ENCODE data around the gene AFF2. TPM values are rescaled to one million over a fixed set of nuclear protein-coding genes. Genes with fewer than 3 reads are reported as not detected.
"Not testable (repeated sequence)": the region's sequence is repeated elsewhere in the genome, so short reads cannot be mapped to it uniquely, and the experiment has no call there.

AFF2 gene
- total RNA-seq, 1 donor from 2014 or later: 0.70 TPM

GRCh38 chrX:148658115-148658730, 157.8 kb downstream of the AFF2 start:
- H3K36me3 Mint-ChIP-seq (ENCODE audit: low read depth): no peaks in the 10 kb centered on the region
- no peak overlapping the region for H3K4me3 Mint-ChIP-seq
- DNase-seq: no peak
- H3K27ac Mint-ChIP-seq: no peak overlapping the region
- peaks cover 7% of the 10 kb centered on the region for H3K9me3 Mint-ChIP-seq
- no peaks in the 10 kb centered on the region for H3K27me3 Mint-ChIP-seq
- H3K4me1 Mint-ChIP-seq: no peaks in the 10 kb centered on the region
- intact Hi-C loops (cut with micrococcal nuclease): no loop called here

GRCh38 chrX:148659481-148659880, 159.1 kb downstream of the AFF2 start:
- Mint-ChIP-seq H3K9me3 (peaks cover 2% of the 10 kb centered on the region), H3K27ac (no peak overlapping the region)
- intact Hi-C loops (cut with micrococcal nuclease): no loop called here

DNA sequence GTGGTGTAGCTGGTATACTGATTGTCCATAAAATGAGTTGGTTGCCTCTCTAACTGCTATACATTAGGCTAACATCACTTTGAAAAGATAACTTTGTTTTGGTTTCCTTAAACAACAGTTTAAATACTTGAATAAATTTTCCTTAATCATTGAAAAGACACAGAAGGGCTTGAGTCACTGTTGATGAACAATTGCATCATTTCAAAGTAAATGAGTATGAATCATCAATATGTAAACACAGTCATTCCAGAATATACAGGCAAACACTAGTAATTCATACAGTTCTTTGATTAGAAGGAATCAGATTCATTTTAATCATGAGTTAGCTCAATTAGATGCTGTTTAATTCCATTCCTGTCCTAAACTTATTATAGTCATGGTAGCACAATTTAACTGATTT, 160.6 kb downstream of the AFF2 start:
- no peaks in the 10 kb centered on the region for H3K4me1 Mint-ChIP-seq
- no peak for DNase-seq
- no peak overlapping the region for H3K27ac Mint-ChIP-seq
- no peak overlapping the region for H3K4me3 Mint-ChIP-seq
- intact Hi-C loops (cut with micrococcal nuclease): no loop called here
- H3K36me3 Mint-ChIP-seq (ENCODE audit: low read depth): no peaks in the 10 kb centered on the region
- H3K9me3 Mint-ChIP-seq: no peaks in the 10 kb centered on the region
- H3K27me3 Mint-ChIP-seq: no peaks in the 10 kb centered on the region

More at GRCh38 chrX:148659481-148659880, 159.1 kb downstream of the AFF2 start:
- H3K36me3 Mint-ChIP-seq (ENCODE audit: low read depth): no peaks in the 10 kb centered on the region
- no peak overlapping the region for H3K4me3 Mint-ChIP-seq
- no peak for DNase-seq
- H3K4me1 Mint-ChIP-seq: no peaks in the 10 kb centered on the region
- H3K27me3 Mint-ChIP-seq: no peaks in the 10 kb centered on the region

- Mint-ChIP-seq H3K9me3 (no peaks in the 10 kb centered on the region), H3K36me3 (ENCODE audit: low read depth) (no peaks in the 10 kb centered on the region), H3K27me3 (no peaks in the 10 kb centered on the region), H3K27ac (no peak overlapping the region), H3K4me1 (no peaks in the 10 kb centered on the region), H3K4me3 (no peak overlapping the region)
- intact Hi-C loops (cut with micrococcal nuclease): no loop called here
- DNase-seq: no peak
These were observed 161.6 kb downstream of the AFF2 start for GRCh38 chrX:148662014-148662413.

DNA sequence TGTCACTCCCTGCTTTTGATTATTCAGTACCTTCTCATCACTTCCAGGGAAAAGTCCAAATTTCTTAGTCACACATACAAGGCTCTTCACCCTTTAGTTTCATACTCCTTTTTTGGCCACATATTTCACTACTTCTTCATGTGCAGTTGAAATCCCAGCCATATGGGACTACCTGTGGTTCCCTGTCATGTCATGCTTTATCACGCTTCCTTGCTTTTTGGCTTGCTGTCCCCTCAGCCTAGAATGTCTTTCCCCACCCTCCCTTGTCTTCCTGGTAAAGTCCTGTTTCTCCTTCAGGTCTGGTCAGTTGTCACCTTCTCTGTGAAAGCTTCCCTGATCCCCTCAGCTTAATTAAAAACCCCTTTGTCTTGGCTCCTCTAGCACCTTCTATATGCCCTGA, 163.8 kb downstream of the AFF2 start:
- H3K4me1 Mint-ChIP-seq: no peaks in the 10 kb centered on the region
- DNase-seq: no peak
- H3K36me3 Mint-ChIP-seq (ENCODE audit: low read depth): no peaks in the 10 kb centered on the region
- no peak overlapping the region for H3K27ac Mint-ChIP-seq
- no peaks in the 10 kb centered on the region for H3K27me3 Mint-ChIP-seq
- H3K9me3 Mint-ChIP-seq: peaks cover 7% of the 10 kb centered on the region
- no peak overlapping the region for H3K4me3 Mint-ChIP-seq
- intact Hi-C loops (cut with micrococcal nuclease): no loop called here

GRCh38 chrX:148664995-148665394, 164.6 kb downstream of the AFF2 start:
- Mint-ChIP-seq H3K27me3 (no peaks in the 10 kb centered on the region), H3K4me3 (no peak overlapping the region), H3K4me1 (no peaks in the 10 kb centered on the region), H3K36me3 (ENCODE audit: low read depth) (no peaks in the 10 kb centered on the region), H3K27ac (no peak overlapping the region), H3K9me3 (peaks cover 12% of the 10 kb centered on the region)
- intact Hi-C loops (cut with micrococcal nuclease): no loop called here
- DNase-seq: no peak

- H3K4me1 Mint-ChIP-seq; H3K27me3 Mint-ChIP-seq; H3K4me3 Mint-ChIP-seq; DNase-seq; intact Hi-C loops (cut with micrococcal nuclease); H3K27ac Mint-ChIP-seq; H3K36me3 Mint-ChIP-seq (ENCODE audit: low read depth): not testable (repeated sequence)
- H3K9me3 Mint-ChIP-seq: peaks cover 15% of the 10 kb centered on the region
These were observed 168.8 kb downstream of the AFF2 start for GRCh38 chrX:148669175-148669574.

- no peak overlapping the region for H3K4me3 Mint-ChIP-seq
- intact Hi-C loops (cut with micrococcal nuclease): no loop called here
- H3K36me3 Mint-ChIP-seq (ENCODE audit: low read depth): no peaks in the 10 kb centered on the region
- DNase-seq: no peak
- H3K27me3 Mint-ChIP-seq: no peaks in the 10 kb centered on the region
- H3K9me3 Mint-ChIP-seq: peaks cover 18% of the 10 kb centered on the region
- no peaks in the 10 kb centered on the region for H3K4me1 Mint-ChIP-seq
- no peak overlapping the region for H3K27ac Mint-ChIP-seq
These were observed 169.9 kb downstream of the AFF2 start for GRCh38 chrX:148670277-148670676.

DNA sequence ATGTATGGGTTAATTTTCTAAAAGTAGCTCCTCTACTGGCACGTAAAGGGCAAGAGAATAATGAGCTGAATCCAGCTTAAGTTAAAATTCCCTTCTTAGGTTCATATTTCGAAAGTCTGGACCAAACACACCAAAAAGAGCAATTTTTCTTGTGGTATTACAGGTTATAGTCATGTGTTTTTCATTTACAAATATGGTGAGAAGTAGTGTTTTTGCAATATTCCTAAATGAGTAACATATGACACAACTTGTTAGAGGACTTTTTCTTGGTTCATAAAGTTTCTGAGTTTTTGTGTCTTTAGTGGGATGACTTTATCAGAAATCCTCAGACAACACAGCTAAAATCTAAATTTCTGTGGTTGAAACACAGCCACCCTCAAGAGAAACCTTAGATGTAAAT, 172.1 kb downstream of the AFF2 start:
- no peak for DNase-seq
- no peaks in the 10 kb centered on the region for H3K27me3 Mint-ChIP-seq
- H3K4me1 Mint-ChIP-seq: no peaks in the 10 kb centered on the region
- H3K27ac Mint-ChIP-seq: no peak overlapping the region
- H3K9me3 Mint-ChIP-seq: peaks cover 14% of the 10 kb centered on the region
- H3K36me3 Mint-ChIP-seq (ENCODE audit: low read depth): no peaks in the 10 kb centered on the region
- intact Hi-C loops (cut with micrococcal nuclease): no loop called here
- no peak overlapping the region for H3K4me3 Mint-ChIP-seq

DNA sequence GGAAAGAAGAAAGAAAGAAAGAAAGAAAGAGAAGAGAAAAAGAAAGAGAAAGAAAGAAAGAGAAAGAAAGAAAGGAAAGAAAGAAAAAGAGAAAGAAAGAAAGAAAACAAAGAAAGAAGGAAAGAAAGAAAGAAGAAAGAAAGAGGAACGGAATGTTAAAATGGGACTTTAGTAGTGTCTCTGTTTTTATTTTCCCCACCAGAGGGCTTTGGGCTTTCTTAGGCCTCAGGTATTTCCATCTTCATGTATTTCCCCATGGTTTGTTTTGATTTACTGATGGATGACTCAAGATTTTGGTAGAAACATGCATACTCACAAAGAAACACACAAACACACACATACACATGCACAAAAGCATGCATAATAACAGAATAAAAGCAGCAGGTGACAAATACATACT, 181.2 kb downstream of the AFF2 start:
- Mint-ChIP-seq H3K4me3 (no peak overlapping the region), H3K9me3 (no peaks in the 10 kb centered on the region), H3K27me3 (no peaks in the 10 kb centered on the region), H3K4me1 (no peaks in the 10 kb centered on the region), H3K36me3 (ENCODE audit: low read depth) (no peaks in the 10 kb centered on the region), H3K27ac (no peak overlapping the region)
- intact Hi-C loops (cut with micrococcal nuclease): no loop called here
- no peak for DNase-seq

DNA sequence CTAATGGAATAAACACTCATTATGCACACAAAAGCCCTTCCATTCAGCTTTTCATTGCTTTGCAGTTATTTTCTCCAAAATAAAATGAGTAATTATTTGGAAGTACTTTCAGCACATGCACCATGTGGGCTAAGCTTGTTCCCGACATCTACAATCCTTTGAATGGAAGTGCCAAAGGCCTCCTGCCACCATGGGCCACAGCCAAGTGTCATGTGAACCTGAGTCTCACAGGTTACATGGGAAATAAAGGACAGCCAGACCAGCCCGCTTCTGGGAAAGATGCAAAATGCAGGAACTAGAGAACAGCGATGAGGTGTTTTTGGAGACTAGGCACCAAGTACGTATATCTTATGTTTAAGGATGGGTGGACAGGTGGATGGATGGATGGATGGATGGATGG, 181.8 kb downstream of the AFF2 start:
- Mint-ChIP-seq H3K9me3 (no peaks in the 10 kb centered on the region), H3K27ac (no peak overlapping the region), H3K36me3 (ENCODE audit: low read depth) (no peaks in the 10 kb centered on the region), H3K27me3 (no peaks in the 10 kb centered on the region), H3K4me1 (no peaks in the 10 kb centered on the region), H3K4me3 (no peak overlapping the region)
- intact Hi-C loops (cut with micrococcal nuclease): no loop called here
- no peak for DNase-seq

DNA sequence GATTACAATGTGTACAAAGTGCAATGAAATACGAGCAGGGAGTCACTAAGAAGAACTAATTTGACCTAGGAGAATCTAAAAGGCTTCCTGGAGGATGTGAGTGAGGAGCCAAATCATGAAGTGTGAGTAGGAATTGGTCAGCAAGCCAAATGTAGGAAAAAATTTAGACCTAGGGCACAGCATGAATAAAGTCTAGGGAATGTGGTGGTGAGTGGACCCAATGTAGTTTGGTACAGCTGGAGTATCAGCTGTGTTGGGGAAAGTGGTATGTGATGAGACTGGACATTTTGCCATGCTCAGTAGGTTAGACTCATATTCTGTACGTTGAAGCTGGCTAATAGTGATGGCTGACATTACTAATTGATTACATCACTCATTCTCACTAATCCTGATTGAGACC, 191.0 kb downstream of the AFF2 start:
- no peaks in the 10 kb centered on the region for H3K27me3 Mint-ChIP-seq
- no peak overlapping the region for H3K4me3 Mint-ChIP-seq
- no peaks in the 10 kb centered on the region for H3K9me3 Mint-ChIP-seq
- no peak overlapping the region for H3K27ac Mint-ChIP-seq
- H3K4me1 Mint-ChIP-seq: no peaks in the 10 kb centered on the region
- intact Hi-C loops (cut with micrococcal nuclease): no loop called here
- DNase-seq: no peak
- H3K36me3 Mint-ChIP-seq (ENCODE audit: low read depth): no peaks in the 10 kb centered on the region

- H3K27me3 Mint-ChIP-seq: no peaks in the 10 kb centered on the region
- H3K36me3 Mint-ChIP-seq (ENCODE audit: low read depth): no peaks in the 10 kb centered on the region
- intact Hi-C loops (cut with micrococcal nuclease): no loop called here
- no peak for DNase-seq
- no peak overlapping the region for H3K4me3 Mint-ChIP-seq
- H3K27ac Mint-ChIP-seq: no peak overlapping the region
- no peaks in the 10 kb centered on the region for H3K9me3 Mint-ChIP-seq
- H3K4me1 Mint-ChIP-seq: no peaks in the 10 kb centered on the region
These were observed 194.8 kb downstream of the AFF2 start for GRCh38 chrX:148695255-148695654.

- Mint-ChIP-seq H3K27ac (no peak overlapping the region), H3K9me3 (no peaks in the 10 kb centered on the region), H3K27me3 (no peaks in the 10 kb centered on the region), H3K36me3 (ENCODE audit: low read depth) (no peaks in the 10 kb centered on the region), H3K4me1 (no peaks in the 10 kb centered on the region), H3K4me3 (no peak overlapping the region)
- intact Hi-C loops (cut with micrococcal nuclease): no loop called here
- DNase-seq: no peak
These were observed 197.8 kb downstream of the AFF2 start for GRCh38 chrX:148698221-148698620.

- Mint-ChIP-seq H3K9me3 (no peaks in the 10 kb centered on the region), H3K27ac (no peak overlapping the region), H3K4me3 (no peak overlapping the region), H3K36me3 (ENCODE audit: low read depth) (no peaks in the 10 kb centered on the region), H3K4me1 (no peaks in the 10 kb centered on the region), H3K27me3 (no peaks in the 10 kb centered on the region)
- intact Hi-C loops (cut with micrococcal nuclease): no loop called here
- DNase-seq: no peak
These were observed 199.6 kb downstream of the AFF2 start for GRCh38 chrX:148700021-148700420.

Measured in activated CD4-positive, alpha-beta T cell treated with anti-CD3 and anti-CD28 coated beads, Interleukin-2, amount 10 ng/mL, durations not matched to agents 24 days and 14 days (primary cell).